Small intestine (tissue), 7 donors: ENCODE results near the gene OGG1. TPM values are rescaled to one million over a fixed set of nuclear protein-coding genes. Genes with fewer than 3 reads are reported as not detected.
A peak's percentile ranks its signal among the peaks of the same experiment; 100 is the strongest.

ENCODE experiments used
- DNase-seq, 2 donors: peaks; one replicate each; pipeline versions ENCODE4 v3.0.0 to v3.0.0-alpha.2; 2013
- FAIRE-seq: peaks from 2 replicates; lab custom pipeline; 2012; peaks lifted over from hg19 to GRCh38; lab: Jason Lieb, UNC
- H3K27ac ChIP-seq, 3 donors: one replicate each; pipeline ENCODE4 v1.5.1; 2013; ENCODE audit warnings: low read length in 2 of 3, mild to moderate bottlenecking in 2 of 3, control low read depth in 1 of 3, inconsistent platforms in 1 of 3, low read depth in 1 of 3, moderate library complexity in 1 of 3
- H3K27me3 ChIP-seq, 3 donors: one replicate each; pipeline ENCODE4 v1.6.1; 2013; ENCODE audit warnings: low read length in 3 of 3, inconsistent platforms in 1 of 3; ENCODE audit not compliant: control insufficient read depth in 3 of 3, insufficient read depth in 3 of 3
- H3K36me3 ChIP-seq, 3 donors: one replicate each; pipeline ENCODE4 v1.6.1; 2013; ENCODE audit warnings: low read length in 3 of 3, inconsistent platforms in 1 of 3, low read depth in 1 of 3, mild to moderate bottlenecking in 1 of 3, moderate library complexity in 1 of 3; ENCODE audit not compliant: control insufficient read depth in 3 of 3, insufficient read depth in 2 of 3
- H3K4me1 ChIP-seq, 3 donors: one replicate each; pipeline ENCODE4 v1.6.1; 2013; ENCODE audit warnings: low read length in 2 of 3, inconsistent platforms in 1 of 3, low read depth in 1 of 3, mild to moderate bottlenecking in 1 of 3, moderate library complexity in 1 of 3; ENCODE audit not compliant: control insufficient read depth in 3 of 3, insufficient read depth in 2 of 3
- H3K4me3 ChIP-seq, 3 donors: one replicate each; pipeline ENCODE4 v1.5.1; 2013; ENCODE audit warnings: low read length in 3 of 3, control low read depth in 1 of 3, inconsistent platforms in 1 of 3, low read depth in 1 of 3, mild to moderate bottlenecking in 1 of 3, moderate library complexity in 1 of 3
- H3K9me3 ChIP-seq, 2 donors: one replicate each; pipeline ENCODE4 v1.6.1; 2013; ENCODE audit warnings: low read depth in 1 of 2, low read length in 1 of 2; ENCODE audit not compliant: control insufficient read depth in 2 of 2, insufficient read depth in 1 of 2
- WGBS, 3 donors: extraction: QIAGEN DNeasy Blood & Tissue Kit; methylation state at CpG; one replicate each; pipeline ENCODE4 v1.1.7; 2013; 5-methylcytosine and 5-hydroxymethylcytosine counted together
- polyA plus RNA-seq, 4 donors: library from polyadenylated mRNA; stranded (reverse) in 3 of 4; unstranded in 1 of 4; fragments of 200-250 nt in 3 of 4; fragments of 120-200 nt in 1 of 4; gene quantifications; one replicate each; pipeline versions ENCODE4 v1.2.1 to v1.2.3, GENCODE V29; 2013
- donor health status: healthy with polysubstance abuse.
- donor health status: control.
- donor health status: control.
- donor health status: Bipolar disorder and iron deficiency.
- donor health status: healthy.

The OGG1 gene
- polyA plus RNA-seq, 4 donors = 25.4 to 111 (median 43.1) TPM

- no peaks in the 10 kb centered on the region for H3K4me1 ChIP-seq
- FAIRE-seq (no peak), DNase-seq (no peak)
- no peaks in the 10 kb centered on the region for H3K27me3 ChIP-seq
- no peak overlapping the region for H3K4me3 ChIP-seq
- H3K36me3 ChIP-seq = peaks cover 18 to 84% (median 19%) of the 10 kb centered on the region in 3 donors
- H3K9me3 ChIP-seq = no peaks in the 10 kb centered on the region
- WGBS, 3 donors = 89 to 96% (median 92%) methylated on average over 11 to 13 of the region's 13 CpGs
- H3K27ac ChIP-seq = no peak overlapping the region
These were observed 7.7 kb downstream of the OGG1 start for GRCh38 chr3:9757427-9757826.

- FAIRE-seq (no peak), DNase-seq (no peak)
- Histone ChIP-seq H3K4me3 (no peak overlapping the region), H3K9me3 (no peaks in the 10 kb centered on the region), H3K36me3 (peaks cover 13 to 83% (median 14%) of the 10 kb centered on the region in 3 donors), H3K4me1 (no peaks in the 10 kb centered on the region), H3K27me3 (no peaks in the 10 kb centered on the region), H3K27ac (no peak overlapping the region)
- WGBS, 3 donors = 95 to 98% (median 96%) methylated on average over 10 of the region's 10 CpGs
These were observed 11.2 kb downstream of the OGG1 start for GRCh38 chr3:9760779-9761505.

DNA sequence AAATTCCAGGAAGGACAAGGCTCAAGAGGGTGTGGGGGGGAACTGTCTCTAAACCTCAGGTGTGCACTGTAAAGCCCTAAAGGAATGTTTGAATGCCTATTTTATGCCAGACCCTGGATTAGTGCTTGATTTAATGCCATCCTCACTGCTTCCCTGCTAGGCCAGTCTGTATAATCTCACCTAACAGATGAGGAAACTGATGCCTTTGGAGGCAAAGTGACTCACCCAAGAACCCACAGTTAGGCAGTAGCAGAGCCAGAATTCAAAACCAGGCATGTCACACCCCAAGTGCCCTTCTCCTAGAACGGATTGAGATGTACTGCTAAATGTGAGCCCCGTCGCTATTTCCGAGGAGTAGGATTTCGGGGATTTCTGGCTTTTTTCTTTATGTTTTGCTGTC is 12.2 kb downstream of the OGG1 start:
- FAIRE-seq = no peak
- peaks cover 9 to 76% (median 11%) of the 10 kb centered on the region in 3 donors for H3K36me3 ChIP-seq
- no peak overlapping the region for H3K4me3 ChIP-seq

DNA sequence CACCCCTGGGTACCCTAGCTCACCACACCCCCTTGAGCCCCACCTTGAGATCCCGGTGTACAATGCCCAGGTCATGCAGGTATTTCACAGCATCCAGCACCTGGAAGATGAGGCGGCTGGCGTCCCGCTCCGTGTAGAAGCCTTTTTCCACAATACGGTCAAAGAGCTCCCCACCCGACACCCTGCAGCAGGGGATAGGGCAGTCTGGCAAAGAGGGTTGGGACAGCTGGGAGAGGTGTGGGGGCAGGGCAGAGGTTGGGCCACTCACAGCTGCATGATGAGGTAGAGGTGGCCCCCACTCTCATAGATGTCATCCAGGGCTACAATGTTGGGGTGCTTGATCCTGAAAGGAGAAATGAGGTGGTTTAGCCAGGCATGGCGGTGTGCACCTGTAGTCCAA is 13.1 kb downstream of the OGG1 start:
- peaks cover 0 to 4% (median 0%) of the 10 kb centered on the region in 3 donors for H3K4me1 ChIP-seq
- no peak overlapping the region for H3K27ac ChIP-seq
- H3K27me3 ChIP-seq = no peaks in the 10 kb centered on the region
- WGBS, 3 donors = 90 to 94% (median 93%) methylated on average over 8 of the region's 8 CpGs
- DNase-seq (no peak), FAIRE-seq (no peak)
- no peaks in the 10 kb centered on the region for H3K9me3 ChIP-seq
- H3K4me3 ChIP-seq = no peak overlapping the region
- peaks cover 5 to 75% (median 5%) of the 10 kb centered on the region in 3 donors for H3K36me3 ChIP-seq

More for the DNA sequence above, 12.2 kb downstream of the OGG1 start:
- H3K4me1 ChIP-seq = no peaks in the 10 kb centered on the region
- no peak overlapping the region for H3K27ac ChIP-seq
- no peaks in the 10 kb centered on the region for H3K9me3 ChIP-seq
- 90 to 95% (median 91%) methylated on average over 5 of the region's 5 CpGs for WGBS, 3 donors
- H3K27me3 ChIP-seq = no peaks in the 10 kb centered on the region
- no peak for DNase-seq

GRCh38 chr3:9765865-9766264 is 16.1 kb downstream of the OGG1 start:
- WGBS, 3 donors = 84 to 89% (median 85%) methylated on average over 4 of the region's 4 CpGs
- FAIRE-seq (no peak), DNase-seq (no peak)
- peaks cover 0 to 56% (median 5%) of the 10 kb centered on the region in 3 donors for H3K36me3 ChIP-seq
- no peak overlapping the region for H3K4me3 ChIP-seq
- H3K4me1 ChIP-seq = peaks cover 8 to 28% (median 15%) of the 10 kb centered on the region in 3 donors
- no peaks in the 10 kb centered on the region for H3K9me3 ChIP-seq
- H3K27ac ChIP-seq = no peak overlapping the region
- no peaks in the 10 kb centered on the region for H3K27me3 ChIP-seq

DNA sequence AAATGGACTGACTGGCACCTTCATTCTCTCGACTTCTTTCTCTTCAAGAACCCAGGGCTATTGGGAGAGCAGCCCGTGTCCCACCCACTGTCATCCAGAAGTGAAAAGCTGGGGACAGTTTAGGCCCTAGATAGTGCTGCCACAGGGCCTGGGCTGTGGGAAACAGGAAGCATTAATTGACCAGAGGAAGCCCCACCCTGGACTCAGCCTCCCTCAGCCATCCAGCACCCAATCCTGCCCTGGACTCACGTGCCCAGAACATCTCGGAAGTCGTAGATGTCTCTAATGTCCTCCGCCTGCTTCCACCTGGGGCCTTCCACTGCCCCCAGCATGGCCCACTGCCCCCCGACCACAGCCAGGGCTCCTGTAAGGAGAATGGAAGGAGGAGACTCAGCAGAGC is 17.7 kb downstream of the OGG1 start:
- FAIRE-seq (no peak), DNase-seq (no peak)
- H3K4me1 ChIP-seq = peaks cover 8 to 28% (median 15%) of the 10 kb centered on the region in 3 donors
- peak overlapping the region in 1 of 3 donors; percentile 14 for H3K27ac ChIP-seq
- peaks cover 0 to 44% (median 2%) of the 10 kb centered on the region in 3 donors for H3K36me3 ChIP-seq
- H3K27me3 ChIP-seq = no peaks in the 10 kb centered on the region
- H3K9me3 ChIP-seq = no peaks in the 10 kb centered on the region
- 63 to 75% (median 64%) methylated on average over 7 of the region's 7 CpGs for WGBS, 3 donors
- H3K4me3 ChIP-seq = no peak overlapping the region

GRCh38 chr3:9768141-9768775 is 18.5 kb downstream of the OGG1 start:
- Histone ChIP-seq H3K4me1 (peaks cover 8 to 28% (median 15%) of the 10 kb centered on the region in 3 donors), H3K27ac (no peak overlapping the region), H3K9me3 (no peaks in the 10 kb centered on the region), H3K36me3 (peaks cover 0 to 36% (median 0%) of the 10 kb centered on the region in 3 donors), H3K27me3 (no peaks in the 10 kb centered on the region), H3K4me3 (peak overlapping the region in 1 of 3 donors; percentile 74)
- 64 to 89% (median 78%) methylated on average over 6 of the region's 6 CpGs for WGBS, 3 donors
- no peak for FAIRE-seq
- DNase-seq = no peak

DNA sequence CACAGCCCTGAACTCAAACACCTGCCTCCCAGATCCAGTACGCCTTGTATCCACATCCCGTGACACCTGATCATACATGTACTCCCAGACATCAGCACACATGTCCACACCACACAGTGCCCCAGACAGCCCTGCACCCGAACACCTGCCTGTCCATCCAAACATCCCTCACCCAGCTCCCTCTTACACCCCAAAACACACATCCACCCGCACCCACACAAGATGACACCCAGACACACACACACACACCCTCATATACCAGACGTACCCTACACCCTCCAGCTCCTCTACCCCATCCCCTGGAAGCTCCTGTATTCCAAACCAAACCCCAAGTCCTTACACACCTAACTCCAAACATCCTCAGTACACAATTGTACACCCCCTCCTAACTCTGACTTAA is 19.3 kb downstream of the OGG1 start:
- Histone ChIP-seq H3K9me3 (no peaks in the 10 kb centered on the region), H3K36me3 (peaks cover 0 to 29% (median 0%) of the 10 kb centered on the region in 3 donors), H3K4me3 (peak overlapping the region; percentile 45 to 74 (median 57)), H3K27ac (peak overlapping the region in 2 of 3 donors; percentile 56 to 73), H3K4me1 (peaks cover 8 to 28% (median 15%) of the 10 kb centered on the region in 3 donors), H3K27me3 (no peaks in the 10 kb centered on the region)
- DNase-seq (no peak), FAIRE-seq (no peak)
- WGBS, 3 donors = 43 to 62% (median 51%) methylated on average over 5 of the region's 5 CpGs
